Peyer's patch (tissue), 4 donors: Measurements from ENCODE around the gene LSM3. TPM values are rescaled to one million over a fixed set of nuclear protein-coding genes. Genes with fewer than 3 reads are reported as not detected.

ENCODE experiments used
- DNase-seq, 3 donors: peaks; one replicate each; pipeline ENCODE4 v3.0.0-alpha.2; 2017 to 2019
- H3K27ac ChIP-seq, 4 donors: fragments of 200-600 bp; sonication (generic); one replicate each; pipeline ENCODE4 v1.5.1; 2016 to 2019
- H3K27me3 ChIP-seq, 2 donors: fragments of 200-600 bp; sonication (generic); one replicate each; pipeline ENCODE4 v1.5.1; 2019
- H3K36me3 ChIP-seq, 3 donors: fragments of 200-600 bp; sonication (generic); one replicate each; pipeline ENCODE4 v1.5.1; 2016 to 2019
- H3K4me1 ChIP-seq, 4 donors: fragments of 200-600 bp; sonication (generic); one replicate each; pipeline ENCODE4 v1.5.1; 2016 to 2019
- H3K4me3 ChIP-seq, 4 donors: fragments of 200-600 bp; sonication (generic); 1 replicate in 3 of 4; 2 replicates in 1 of 4; pipeline ENCODE4 v1.5.1; 2016 to 2019; ENCODE audit warnings: mild to moderate bottlenecking in 1 of 4
- H3K9me3 ChIP-seq, 4 donors: fragments of 200-600 bp; sonication (generic); one replicate each; pipeline ENCODE4 v1.5.1; 2016 to 2019; ENCODE audit warnings: mild to moderate bottlenecking in 1 of 4
- CTCF ChIP-seq, 6 experiments: fragments of 450-650 bp in 4 of 6; fragments of 200-600 bp in 2 of 6; sonication (generic) in 1 of 6; IDR thresholded peaks; one replicate each; pipeline ENCODE4 v1.5.1; 2017 to 2019; ENCODE audit warnings: antibody characterized with exemption in 6 of 6, mild to moderate bottlenecking in 3 of 6, moderate library complexity in 1 of 6
- POLR2A ChIP-seq, 2 donors: fragments of 450-650 bp; IDR thresholded peaks; one replicate each; pipeline ENCODE4 v1.5.1; 2017; ENCODE audit warnings: antibody characterized with exemption in 2 of 2, mild to moderate bottlenecking in 2 of 2, moderate library complexity in 2 of 2
- total RNA-seq, 4 donors: library from RNA; depleted of rRNA; stranded (reverse); fragments of >200 nt; gene quantifications; one replicate each; pipeline ENCODE4 v1.1.0, GENCODE V29; 2016

The LSM3 gene
- total RNA-seq, 4 donors from 2014 or later = 4.6 to 10.7 (median 7.0) TPM

GRCh38 chr3:14147066-14147435 is 31.6 kb upstream of the LSM3 start:
- Histone ChIP-seq H3K4me3 (no peak overlapping the region), H3K9me3 (no peaks in the 10 kb centered on the region), H3K27ac (peak overlapping the region in 2 of 4 donors; percentile 37 to 73), H3K4me1 (peaks cover 0 to 37% (median 7%) of the 10 kb centered on the region in 4 donors), H3K36me3 (peaks cover 0 to 66% (median 0%) of the 10 kb centered on the region in 3 donors), H3K27me3 (no peaks in the 10 kb centered on the region)
- no peak for DNase-seq
- TF ChIP-seq CTCF (IDR thresholded peaks at IDR 0.05) (no peak), POLR2A (IDR thresholded peaks at IDR 0.05) (no peak)

- Histone ChIP-seq H3K4me1 (peaks cover 0 to 36% (median 7%) of the 10 kb centered on the region in 4 donors), H3K27ac (peak overlapping the region in 1 of 4 donors; percentile 37), H3K36me3 (peaks cover 0 to 68% (median 0%) of the 10 kb centered on the region in 3 donors), H3K4me3 (no peak overlapping the region), H3K9me3 (no peaks in the 10 kb centered on the region), H3K27me3 (no peaks in the 10 kb centered on the region)
- no peak for TF ChIP-seq CTCF (IDR thresholded peaks at IDR 0.05)
- no peak for TF ChIP-seq POLR2A (IDR thresholded peaks at IDR 0.05)
- DNase-seq = no peak
These were observed 31.0 kb upstream of the LSM3 start for GRCh38 chr3:14147617-14148016.

- peaks cover 0 to 29% (median 7%) of the 10 kb centered on the region in 4 donors for H3K4me1 ChIP-seq
- no peaks in the 10 kb centered on the region for H3K9me3 ChIP-seq
- H3K36me3 ChIP-seq = peaks cover 0 to 71% (median 0%) of the 10 kb centered on the region in 3 donors
- no peak overlapping the region for H3K4me3 ChIP-seq
- TF ChIP-seq POLR2A (IDR thresholded peaks at IDR 0.05) = no peak
- no peak for TF ChIP-seq CTCF (IDR thresholded peaks at IDR 0.05)
- H3K27me3 ChIP-seq = no peaks in the 10 kb centered on the region
- H3K27ac ChIP-seq = no peak overlapping the region
- no peak for DNase-seq
These were observed 30.3 kb upstream of the LSM3 start for GRCh38 chr3:14148041-14148985.

- no peak for TF ChIP-seq CTCF (IDR thresholded peaks at IDR 0.05)
- no peak for TF ChIP-seq POLR2A (IDR thresholded peaks at IDR 0.05)
- Histone ChIP-seq H3K4me3 (no peak overlapping the region), H3K27me3 (no peaks in the 10 kb centered on the region), H3K9me3 (no peaks in the 10 kb centered on the region), H3K36me3 (peaks cover 0 to 84% (median 0%) of the 10 kb centered on the region in 3 donors), H3K4me1 (peaks cover 0 to 16% (median 3%) of the 10 kb centered on the region in 4 donors), H3K27ac (no peak overlapping the region)
- DNase-seq = no peak
These were observed 28.5 kb upstream of the LSM3 start for GRCh38 chr3:14150078-14150477.

- Histone ChIP-seq H3K4me1 (peaks cover 0 to 10% (median 0%) of the 10 kb centered on the region in 4 donors), H3K27ac (no peak overlapping the region), H3K9me3 (no peaks in the 10 kb centered on the region), H3K27me3 (no peaks in the 10 kb centered on the region), H3K36me3 (peaks cover 0 to 84% (median 0%) of the 10 kb centered on the region in 3 donors), H3K4me3 (no peak overlapping the region)
- DNase-seq = no peak
- TF ChIP-seq CTCF (IDR thresholded peaks at IDR 0.05) = no peak
- no peak for TF ChIP-seq POLR2A (IDR thresholded peaks at IDR 0.05)
These were observed 28.0 kb upstream of the LSM3 start for GRCh38 chr3:14150491-14151230.
